OCI-LY1 (cell line): ENCODE results near the gene TNFRSF6B.
A peak's percentile ranks its signal among the peaks of the same experiment; 100 is the strongest.

Experiments used
- H2AFZ ChIP-seq: fragments of 200-600 bp; sonication (generic), shearing (Covaris generic); 2 replicates; pipeline ENCODE4 v1.6.0; 2014; ENCODE audit warnings: antibody characterized with exemption, mild to moderate bottlenecking, low read length
- H3F3A ChIP-seq: fragments of 200-600 bp; sonication (generic), shearing (Covaris generic); 2 replicates; pipeline ENCODE4 v1.6.0; 2014; ENCODE audit warnings: mild to moderate bottlenecking, antibody characterized with exemption, low read length, moderate library complexity; ENCODE audit not compliant: insufficient read depth
- H3K27ac ChIP-seq: fragments of 200-600 bp; sonication (generic); 2 replicates; pipeline ENCODE4 v1.5.1; 2014; ENCODE audit warnings: low read length, mixed run types, mild to moderate bottlenecking, low read depth; ENCODE audit not compliant: poor library complexity, severe bottlenecking
- H3K27me3 ChIP-seq: fragments of 200-600 bp; sonication (generic); 2 replicates; pipeline ENCODE4 v1.6.0; 2014; ENCODE audit warnings: antibody characterized with exemption, mild to moderate bottlenecking, low read length, moderate library complexity; ENCODE audit not compliant: insufficient read depth
- H3K36me3 ChIP-seq: fragments of 200-600 bp; sonication (generic); 2 replicates; pipeline ENCODE4 v1.6.1; 2014; ENCODE audit warnings: mild to moderate bottlenecking, antibody characterized with exemption, low read length, moderate library complexity, mixed read lengths; ENCODE audit not compliant: insufficient read depth
- H3K4me1 ChIP-seq: fragments of 200-600 bp; sonication (generic); 2 replicates; pipeline ENCODE4 v1.5.1; 2014; ENCODE audit warnings: mild to moderate bottlenecking, low read length, moderate library complexity; ENCODE audit not compliant: insufficient read depth, severe bottlenecking
- H3K4me2 ChIP-seq: fragments of 200-600 bp; sonication (generic), shearing (Covaris generic); 2 replicates; pipeline ENCODE4 v1.6.1; 2014; ENCODE audit warnings: low read length
- H3K4me3 ChIP-seq: fragments of 200-600 bp; sonication (generic); 2 replicates; pipeline ENCODE4 v1.5.1; 2014; ENCODE audit warnings: low read length, low read depth, mild to moderate bottlenecking, mixed read lengths; ENCODE audit not compliant: poor library complexity, severe bottlenecking
- H3K79me2 ChIP-seq: fragments of 200-600 bp; shearing (Covaris generic); 2 replicates; pipeline ENCODE4 v1.6.1; 2016; ENCODE audit warnings: mixed run types, low read length, mixed read lengths; ENCODE audit not compliant: insufficient read depth
- H3K9ac ChIP-seq: fragments of 200-600 bp; sonication (generic), shearing (Covaris generic); 2 replicates; pipeline ENCODE4 v1.6.1; 2014; ENCODE audit warnings: mild to moderate bottlenecking, low read length, mixed read lengths
- H3K9me2 ChIP-seq: fragments of 200-600 bp; sonication (generic), shearing (Covaris generic); 2 replicates; pipeline ENCODE4 v1.6.1; 2014; ENCODE audit warnings: low read depth, mild to moderate bottlenecking, low read length, mixed read lengths
- H3K9me3 ChIP-seq: fragments of 200-600 bp; shearing (Covaris generic); 2 replicates; pipeline ENCODE4 v1.6.1; 2014; ENCODE audit warnings: low read length, mixed read lengths
- H4K20me1 ChIP-seq: fragments of 200-600 bp; sonication (generic), shearing (Covaris generic); 2 replicates; pipeline ENCODE4 v1.6.0; 2016; ENCODE audit warnings: mild to moderate bottlenecking, low read length; ENCODE audit not compliant: insufficient read depth
- EZH2 ChIP-seq: fragments of 200-600 bp; sonication (generic), shearing (Covaris generic); IDR thresholded peaks from 2 replicates; pipeline ENCODE4 v1.8.0; 2017; ENCODE audit warnings: borderline replicate concordance, mixed run types, mild to moderate bottlenecking, antibody characterized with exemption, low read length, moderate library complexity, mixed read lengths
- TF ChIP-seq, protein P1 (sequence below): fragments of 200-600 bp; sonication (generic), shearing (Covaris generic); IDR thresholded peaks from 2 replicates; pipeline ENCODE4 v1.5.1; 2017; ENCODE audit warnings: mild to moderate bottlenecking, antibody characterized with exemption, low read length, moderate library complexity, mixed read lengths

Gene TNFRSF6B

DNA sequence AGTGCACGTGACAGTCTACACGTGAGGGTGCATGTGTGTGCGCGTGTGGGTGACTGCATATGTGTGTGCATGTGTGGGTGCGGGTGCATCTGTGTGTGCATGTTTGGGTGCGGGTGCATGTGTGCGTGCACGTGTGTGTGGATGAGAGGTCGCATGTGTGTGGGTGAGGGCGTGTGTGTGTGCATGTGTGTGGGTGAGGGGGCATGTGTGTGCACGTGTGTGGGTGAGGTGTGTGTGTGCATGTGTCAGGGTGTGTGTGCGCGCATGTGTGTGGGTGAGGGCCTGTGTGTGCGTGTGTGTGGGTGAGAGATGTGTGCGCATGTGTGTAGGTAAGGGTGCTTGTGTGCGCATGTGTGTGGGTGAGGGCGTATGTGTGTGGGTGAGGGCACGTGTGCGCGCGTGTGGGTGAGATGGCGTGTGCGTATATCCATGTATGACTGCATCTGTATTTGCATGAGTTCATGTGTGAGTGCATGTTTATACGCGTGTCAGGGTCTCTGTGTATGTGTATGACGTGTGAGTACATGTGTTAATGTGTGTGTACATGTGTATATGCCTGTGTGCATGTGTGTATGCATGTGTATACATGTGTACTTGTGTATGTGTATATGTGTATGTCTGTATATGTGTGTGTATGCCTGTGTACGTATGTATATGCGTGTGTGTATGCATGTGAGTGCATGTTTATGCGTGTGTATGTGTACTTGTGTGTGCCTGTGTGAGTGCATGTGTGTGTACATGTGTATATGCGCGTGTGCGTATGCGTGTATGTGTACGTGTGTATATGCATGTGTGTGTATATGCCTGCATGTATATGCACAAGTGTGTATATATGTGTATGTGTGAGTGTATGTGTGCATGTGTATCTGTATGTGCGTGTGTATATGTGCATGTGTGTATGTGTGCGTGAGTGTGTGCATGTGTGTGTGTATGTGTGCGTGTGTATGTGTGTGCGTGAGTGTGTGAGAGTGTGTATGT lies 36.0 kb downstream of the TNFRSF6B start:
- H3K4me1 ChIP-seq, result peaks cover 52% of the 10 kb centered on the region
- TF ChIP-seq, protein P1, sequence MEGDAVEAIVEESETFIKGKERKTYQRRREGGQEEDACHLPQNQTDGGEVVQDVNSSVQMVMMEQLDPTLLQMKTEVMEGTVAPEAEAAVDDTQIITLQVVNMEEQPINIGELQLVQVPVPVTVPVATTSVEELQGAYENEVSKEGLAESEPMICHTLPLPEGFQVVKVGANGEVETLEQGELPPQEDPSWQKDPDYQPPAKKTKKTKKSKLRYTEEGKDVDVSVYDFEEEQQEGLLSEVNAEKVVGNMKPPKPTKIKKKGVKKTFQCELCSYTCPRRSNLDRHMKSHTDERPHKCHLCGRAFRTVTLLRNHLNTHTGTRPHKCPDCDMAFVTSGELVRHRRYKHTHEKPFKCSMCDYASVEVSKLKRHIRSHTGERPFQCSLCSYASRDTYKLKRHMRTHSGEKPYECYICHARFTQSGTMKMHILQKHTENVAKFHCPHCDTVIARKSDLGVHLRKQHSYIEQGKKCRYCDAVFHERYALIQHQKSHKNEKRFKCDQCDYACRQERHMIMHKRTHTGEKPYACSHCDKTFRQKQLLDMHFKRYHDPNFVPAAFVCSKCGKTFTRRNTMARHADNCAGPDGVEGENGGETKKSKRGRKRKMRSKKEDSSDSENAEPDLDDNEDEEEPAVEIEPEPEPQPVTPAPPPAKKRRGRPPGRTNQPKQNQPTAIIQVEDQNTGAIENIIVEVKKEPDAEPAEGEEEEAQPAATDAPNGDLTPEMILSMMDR, result no peak
- no peak for TF ChIP-seq EZH2
- peaks cover 23% of the 10 kb centered on the region for H3K36me3 ChIP-seq
- H3F3A ChIP-seq, result 0 out of 2 replicates have a peak, but pooled peaks cover 6% of the 10 kb centered on the region
- no peaks in the 10 kb centered on the region for H3K79me2 ChIP-seq
- H3K4me3 ChIP-seq, result no peak overlapping the region
- H3K9ac ChIP-seq, result no peak overlapping the region
- H3K27ac ChIP-seq, result peak overlapping the region; percentile 91
- no peak overlapping the region for H2AFZ ChIP-seq
- H3K4me2 ChIP-seq, result no peak overlapping the region
- no peaks in the 10 kb centered on the region for H3K27me3 ChIP-seq
- H3K9me2 ChIP-seq, result no peaks in the 10 kb centered on the region
- no peaks in the 10 kb centered on the region for H4K20me1 ChIP-seq
- no peaks in the 10 kb centered on the region for H3K9me3 ChIP-seq

DNA sequence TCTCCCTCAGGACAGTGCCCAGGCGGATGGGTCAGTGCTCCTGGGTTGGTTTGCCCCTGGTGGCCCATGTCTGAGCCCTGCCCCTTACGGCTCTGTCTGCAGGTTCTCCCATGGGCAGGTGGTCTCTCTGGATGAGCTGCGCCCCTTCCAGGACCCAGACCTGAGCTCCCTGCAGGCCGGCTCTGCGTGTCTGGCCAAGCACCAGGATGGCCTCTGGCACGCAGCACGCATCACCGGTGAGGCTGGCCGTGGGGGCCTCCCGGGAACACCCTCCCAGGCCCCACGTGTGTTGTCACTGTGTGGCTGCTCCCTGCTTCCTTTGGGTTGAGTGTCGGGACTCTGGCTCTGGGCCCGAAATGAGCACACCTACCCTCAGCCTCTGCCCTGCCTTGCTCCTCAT lies 36.7 kb downstream of the TNFRSF6B start:
- no peak overlapping the region for H3K27ac ChIP-seq
- no peaks in the 10 kb centered on the region for H3K79me2 ChIP-seq
- H3K4me3 ChIP-seq, result no peak overlapping the region
- H3K9me3 ChIP-seq, result no peaks in the 10 kb centered on the region
- H4K20me1 ChIP-seq, result no peaks in the 10 kb centered on the region
- peaks cover 50% of the 10 kb centered on the region for H3K4me1 ChIP-seq
- H3K9ac ChIP-seq, result no peak overlapping the region
- no peak overlapping the region for H3K4me2 ChIP-seq
- 0 out of 2 replicates have a peak, but pooled peaks cover 6% of the 10 kb centered on the region for H3F3A ChIP-seq
- no peak for TF ChIP-seq EZH2
- TF ChIP-seq, protein P1, result no peak
- no peaks in the 10 kb centered on the region for H3K9me2 ChIP-seq
- no peaks in the 10 kb centered on the region for H3K27me3 ChIP-seq
- no peak overlapping the region for H2AFZ ChIP-seq
- H3K36me3 ChIP-seq, result peaks cover 23% of the 10 kb centered on the region

DNA sequence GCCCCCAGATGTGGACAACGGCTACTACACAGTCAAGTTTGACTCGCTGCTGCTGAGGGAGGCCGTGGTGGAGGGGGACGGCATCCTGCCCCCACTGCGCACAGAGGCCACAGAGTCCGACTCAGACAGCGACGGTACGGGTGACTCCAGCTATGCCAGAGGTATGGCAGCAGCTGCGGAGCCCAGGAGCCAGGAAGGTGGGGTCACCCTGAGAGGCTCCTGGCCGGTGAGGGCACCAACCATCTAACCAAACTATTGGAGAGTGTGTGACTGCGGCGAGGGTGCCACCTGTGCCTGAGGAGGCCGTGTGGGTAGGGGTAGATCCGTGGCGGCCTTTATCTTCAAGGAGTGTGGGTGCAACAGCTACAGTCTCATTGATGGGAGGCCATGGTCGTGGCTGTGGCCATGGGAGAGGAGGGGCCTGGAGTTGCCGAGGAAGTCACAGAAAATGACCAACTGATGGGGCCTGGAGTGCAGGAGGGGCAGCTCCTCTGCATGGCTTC lies 37.2 kb downstream of the TNFRSF6B start:
- H3K79me2 ChIP-seq, result no peaks in the 10 kb centered on the region
- H3K36me3 ChIP-seq, result peaks cover 23% of the 10 kb centered on the region
- no peak overlapping the region for H2AFZ ChIP-seq
- peaks cover 50% of the 10 kb centered on the region for H3K4me1 ChIP-seq
- no peak overlapping the region for H3K9ac ChIP-seq
- H3K9me3 ChIP-seq, result no peaks in the 10 kb centered on the region
- no peaks in the 10 kb centered on the region; the same call in 1 of the 2 replicates for H3K27me3 ChIP-seq
- no peak for TF ChIP-seq EZH2
- TF ChIP-seq, protein P1, result no peak
- H3K4me2 ChIP-seq, result no peak overlapping the region
- H3K4me3 ChIP-seq, result no peak overlapping the region
- no peak overlapping the region for H3K27ac ChIP-seq
- no peaks in the 10 kb centered on the region for H4K20me1 ChIP-seq
- 0 out of 2 replicates have a peak, but pooled peaks cover 1% of the 10 kb centered on the region for H3F3A ChIP-seq
- no peaks in the 10 kb centered on the region for H3K9me2 ChIP-seq
